GM21526 (cell line): ENCODE data around the gene PPFIA4.

Experiments used
- ATAC-seq: cut with Tn5 transposase; IDR thresholded peaks from one replicate; pipeline ENCODE4 v1.9.1; 2021; ENCODE audit warnings: moderate library complexity; ENCODE audit not compliant: unreplicated experiment, low FRiP score

The PPFIA4 gene

GRCh38 chr1:203080456-203080855 lies 54.2 kb downstream of the PPFIA4 start:
- ATAC-seq, result no peak

DNA sequence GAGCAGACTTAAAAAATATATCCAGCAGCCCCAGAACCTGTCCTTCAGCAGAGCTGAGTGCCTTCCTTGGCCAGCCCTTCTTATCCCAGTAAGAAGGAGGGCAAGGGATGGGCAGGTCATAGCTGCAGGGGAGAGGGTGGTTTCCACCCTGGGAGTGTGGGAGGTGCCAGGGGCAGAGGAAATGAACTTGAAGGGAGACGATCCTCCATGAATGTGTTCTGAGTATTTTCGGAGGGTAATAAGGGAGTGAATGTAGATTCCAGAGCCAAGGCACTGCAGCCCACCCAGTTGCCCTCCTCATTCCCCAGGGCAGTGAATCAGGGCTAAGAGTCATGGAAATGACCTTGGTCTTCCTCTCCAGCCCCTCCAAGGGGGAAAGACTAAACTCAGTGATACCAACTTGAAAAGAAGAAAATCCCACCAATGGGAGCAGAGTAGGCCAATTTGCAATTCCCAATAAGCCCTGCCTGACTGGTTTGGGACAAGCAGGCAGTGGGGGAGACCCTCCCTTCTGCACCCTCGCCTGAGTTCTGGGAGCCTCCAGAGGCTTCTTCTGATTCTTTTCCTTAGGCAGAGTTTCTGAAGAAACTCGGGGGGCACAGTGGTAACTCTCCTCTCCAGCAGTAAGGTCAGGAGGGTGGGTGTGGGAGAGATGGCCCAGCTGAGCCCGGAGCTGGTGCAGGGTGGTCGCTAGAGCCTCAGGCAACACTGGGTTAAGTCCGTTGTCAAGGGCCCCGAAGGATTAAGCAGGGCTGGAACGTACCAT lies 55.4 kb downstream of the PPFIA4 start:
- ATAC-seq, result no peak

- ATAC-seq, result no peak
Measured at GRCh38 chr1:203082231-203082505, 55.9 kb downstream of the PPFIA4 start.

GRCh38 chr1:203082571-203083462 lies 56.5 kb downstream of the PPFIA4 start:
- ATAC-seq, result no peak

GRCh38 chr1:203083463-203083921 lies 57.2 kb downstream of the PPFIA4 start:
- ATAC-seq, result no peak

DNA sequence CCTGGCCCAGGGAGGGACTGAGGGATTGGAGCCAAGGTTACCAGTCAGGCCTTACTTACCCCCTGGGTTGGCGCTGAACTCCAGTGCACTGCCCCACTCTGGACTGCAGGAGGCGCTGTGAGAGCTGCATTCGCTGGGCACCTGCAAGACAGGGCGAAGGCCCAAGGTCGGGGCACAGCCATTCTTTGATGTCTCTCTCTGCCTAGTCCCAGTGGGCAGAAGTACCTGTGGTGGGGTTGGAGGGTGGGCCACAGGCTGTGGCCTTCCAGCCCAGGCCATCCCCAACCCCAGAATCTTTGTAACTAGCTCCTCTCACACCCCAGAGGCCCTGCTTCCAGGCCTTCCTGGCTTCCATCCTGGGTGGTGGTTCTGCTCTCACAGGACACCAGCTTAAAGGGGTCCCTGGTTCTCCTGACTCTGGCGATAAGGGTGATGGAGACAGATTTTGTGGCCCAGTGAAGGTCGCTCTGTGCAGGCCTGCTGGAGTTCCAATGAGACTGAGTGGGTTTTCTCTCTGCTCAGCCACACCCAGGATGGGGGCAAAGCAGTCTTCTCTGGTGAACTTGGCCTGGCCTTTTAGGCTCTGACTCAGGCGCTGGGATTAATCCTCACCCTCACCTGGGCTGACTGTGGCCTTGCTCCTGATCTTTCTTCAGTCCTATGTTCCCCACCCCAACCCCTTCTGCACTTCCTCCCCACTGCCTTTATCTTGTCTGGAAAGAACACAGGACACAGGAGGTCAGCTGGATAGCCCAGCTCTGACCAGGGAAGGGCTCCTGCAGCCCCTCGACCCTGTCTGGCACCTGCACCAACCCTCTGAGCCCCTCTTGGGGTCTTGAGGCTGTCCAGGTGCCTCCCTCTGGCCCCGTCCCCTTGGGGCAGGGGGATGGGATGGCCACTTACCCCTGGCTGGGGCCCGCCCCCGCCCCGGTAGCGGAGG lies 58.6 kb downstream of the PPFIA4 start:
- no peak for ATAC-seq

DNA sequence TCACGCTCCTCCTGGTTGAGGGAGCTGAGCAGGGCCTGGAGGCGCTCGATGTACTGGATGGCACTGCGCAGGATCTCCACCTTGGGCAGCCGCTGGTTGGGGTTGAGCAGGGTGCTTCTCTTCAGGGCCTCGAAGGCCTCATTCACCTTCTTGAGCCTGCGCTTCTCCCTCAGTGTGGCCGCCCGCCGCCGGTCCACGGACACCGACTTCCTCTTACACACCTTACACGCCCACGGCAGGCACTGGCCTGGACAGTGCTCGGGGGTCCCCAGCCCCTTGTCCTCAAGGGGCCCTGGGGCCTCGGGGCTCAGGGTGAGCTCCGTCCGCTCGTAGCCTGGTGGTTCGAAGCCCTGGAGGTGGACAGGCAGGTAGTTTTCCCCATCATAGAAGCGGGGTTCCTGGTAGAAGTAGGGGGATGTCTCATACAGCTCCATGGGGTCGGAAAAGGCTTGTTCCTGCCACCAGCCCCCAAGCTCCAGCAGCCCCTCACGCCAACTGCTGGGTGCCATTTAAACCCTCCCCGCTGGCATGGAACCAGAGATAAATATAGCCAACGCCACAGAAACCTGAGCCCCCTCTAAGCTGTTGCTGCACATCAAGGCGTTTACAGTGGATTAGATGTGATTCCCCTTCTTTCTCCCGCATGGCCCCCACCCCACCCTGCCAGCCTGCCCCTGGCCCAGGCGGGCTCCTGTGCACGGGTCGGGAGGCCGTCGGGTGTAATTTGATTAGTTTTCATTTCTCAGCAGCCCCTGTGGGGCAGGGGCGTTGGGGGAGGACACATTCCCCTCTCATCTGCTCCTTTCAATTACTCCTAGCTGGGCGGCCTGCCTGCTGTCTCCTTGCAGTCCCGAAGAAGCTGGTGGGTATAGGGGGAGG lies 59.5 kb downstream of the PPFIA4 start, which contains the start of gene MYOG:
TSS of gene MYOG (minus strand) at position 485 of the 879 bp plus-strand sequence. CDS start at position 434, 51 bp downstream.
- ATAC-seq, result no peak

DNA sequence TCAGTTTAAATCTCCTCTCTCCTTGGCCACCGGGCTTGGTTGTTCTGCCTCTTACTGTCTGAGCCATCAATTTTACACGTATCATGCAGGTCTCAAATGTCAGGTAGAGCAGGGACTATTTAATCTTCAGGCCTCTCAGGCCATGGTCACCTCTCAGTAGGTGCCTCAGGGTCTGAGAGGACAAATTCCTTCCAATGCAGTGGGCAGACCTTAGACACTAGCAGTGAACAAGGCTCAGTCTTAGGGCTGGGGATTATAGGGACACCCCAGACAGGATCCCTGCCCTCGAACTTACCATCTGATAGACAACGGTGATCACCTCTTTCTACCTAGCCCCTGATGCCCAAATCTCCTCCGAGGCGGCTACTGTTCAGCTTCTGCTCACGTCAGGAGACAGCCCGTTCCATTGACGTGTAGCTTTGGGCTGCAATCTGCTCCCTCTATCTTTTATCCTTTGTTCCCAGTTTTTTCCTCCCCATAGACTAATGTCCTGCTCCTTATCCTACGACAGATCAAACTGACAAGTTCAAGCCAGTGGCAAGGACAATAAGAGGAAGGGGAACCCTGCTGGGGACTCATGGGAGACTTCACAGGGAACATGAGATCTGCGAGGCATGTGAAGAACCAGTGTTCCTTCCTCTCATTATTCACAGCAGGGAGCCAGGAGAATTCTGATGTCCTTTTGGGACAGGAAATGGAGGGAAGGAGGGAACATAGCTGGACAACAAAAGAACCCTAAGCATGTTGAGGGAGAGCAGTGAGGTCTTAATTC lies 60.9 kb downstream of the PPFIA4 start:
- ATAC-seq, result no peak

- ATAC-seq, result no peak
Measured at GRCh38 chr1:203088441-203088840, 62.1 kb downstream of the PPFIA4 start.

GRCh38 chr1:203089001-203089650 lies 62.8 kb downstream of the PPFIA4 start:
- no peak for ATAC-seq

- ATAC-seq, result no peak
Measured at GRCh38 chr1:203089651-203090045, 63.4 kb downstream of the PPFIA4 start.

- ATAC-seq, result no peak
Measured at GRCh38 chr1:203090421-203091198, 64.3 kb downstream of the PPFIA4 start.

DNA sequence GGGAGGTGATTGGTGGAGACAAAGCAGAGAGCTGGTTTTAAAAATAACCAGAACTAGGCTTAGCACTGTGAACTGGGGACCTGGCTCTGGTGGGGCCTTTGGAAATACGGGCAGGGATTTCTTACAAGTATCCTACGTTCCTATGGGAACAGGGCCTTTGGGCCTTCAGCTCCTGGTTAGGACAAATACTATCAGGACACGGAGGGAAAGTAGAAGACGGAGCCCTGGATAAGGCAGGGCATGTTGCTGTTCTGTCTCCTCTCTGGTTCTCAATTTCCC lies 64.8 kb downstream of the PPFIA4 start:
- ATAC-seq, result no peak

DNA sequence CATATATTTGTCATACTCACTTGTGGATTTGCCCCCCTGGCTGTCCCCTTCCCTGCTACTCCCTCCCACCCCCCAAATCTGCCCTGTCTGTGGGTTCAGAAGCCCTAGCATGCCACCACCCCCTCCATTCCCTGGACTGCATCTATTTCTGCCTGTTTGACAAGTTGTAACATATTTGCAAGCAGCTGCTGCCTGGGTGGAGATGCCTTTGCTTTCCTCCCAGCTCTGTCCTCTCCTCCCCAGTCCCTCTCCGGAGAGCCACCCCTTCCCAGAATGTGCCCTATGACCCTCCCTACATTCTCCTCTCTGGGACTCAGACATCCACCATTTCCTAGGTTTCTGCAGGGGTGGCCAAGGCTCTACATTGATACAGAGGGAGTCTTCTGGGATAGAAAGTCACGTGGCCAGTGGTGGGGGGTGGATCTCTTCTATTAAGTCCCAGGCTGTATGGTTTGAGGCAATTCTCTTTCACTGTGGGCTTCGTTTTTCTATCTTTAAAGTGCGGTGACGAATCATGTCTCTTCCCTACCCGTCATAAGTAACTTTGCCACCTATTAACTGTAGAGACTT lies 65.6 kb downstream of the PPFIA4 start:
- no peak for ATAC-seq

GRCh38 chr1:203093754-203094410 lies 67.6 kb downstream of the PPFIA4 start:
- ATAC-seq, result no peak

- ATAC-seq, result no peak
Measured at GRCh38 chr1:203095061-203095690, 68.9 kb downstream of the PPFIA4 start.

DNA sequence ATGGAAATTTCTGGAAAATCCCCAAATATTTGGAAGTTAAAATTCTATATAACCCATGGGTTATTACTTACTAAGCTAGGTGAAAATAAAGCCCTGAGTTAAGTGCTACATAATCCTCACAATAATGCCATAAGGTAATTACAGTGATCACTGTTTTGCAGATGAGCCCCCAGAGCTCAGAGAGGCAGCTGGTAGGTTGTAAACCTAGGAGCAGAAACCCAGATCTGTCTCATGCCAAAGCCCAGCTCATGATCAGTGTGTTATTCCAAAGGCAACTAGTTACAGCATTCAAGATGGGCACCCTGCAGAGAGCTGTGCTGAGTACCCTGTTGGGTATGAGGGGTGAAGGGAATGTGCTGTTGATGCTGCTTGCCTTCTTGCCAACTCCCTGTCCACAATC lies 70.3 kb downstream of the PPFIA4 start:
- no peak for ATAC-seq
